ENCODE data around the gene NR4A3.
"Not testable (repeated sequence)": the region's sequence is repeated elsewhere in the genome, so short reads cannot be mapped to it uniquely, and the experiment has no call there.

The NR4A3 gene

DNA sequence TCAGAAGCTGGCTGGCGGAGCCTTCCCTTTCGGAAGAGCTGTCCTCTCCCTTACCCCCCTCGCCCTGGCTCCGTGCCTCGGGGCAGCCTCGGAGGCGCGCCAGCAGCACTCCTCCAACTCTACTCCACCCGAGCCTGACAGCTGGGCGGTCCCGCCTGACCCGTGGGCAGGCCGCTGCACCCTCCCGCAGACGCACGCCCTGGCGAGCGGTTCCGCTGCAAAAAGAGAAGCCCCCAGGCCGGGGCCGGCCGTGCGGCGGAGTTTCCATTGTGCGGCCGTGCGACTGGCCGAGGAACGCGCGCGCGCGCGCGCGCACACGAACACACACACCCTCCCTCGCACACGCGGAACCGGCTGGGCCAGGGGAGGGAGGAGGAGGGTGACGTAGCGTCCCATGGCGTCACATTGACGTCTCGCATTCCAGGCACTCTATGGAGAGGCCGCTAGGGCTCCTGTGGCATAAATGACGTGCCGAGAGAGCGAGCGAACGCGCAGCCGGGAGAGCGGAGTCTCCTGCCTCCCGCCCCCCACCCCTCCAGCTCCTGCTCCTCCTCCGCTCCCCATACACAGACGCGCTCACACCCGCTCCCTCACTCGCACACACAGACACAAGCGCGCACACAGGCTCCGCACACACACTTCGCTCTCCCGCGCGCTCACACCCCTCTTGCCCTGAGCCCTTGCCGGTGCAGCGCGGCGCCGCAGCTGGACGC is at the start of gene NR4A3:
Gene NR4A3 (plus strand): TSS at position 490 of the 713 bp plus-strand sequence. CDS start 6,158 bp downstream, outside the sequence.
- peak; percentile 79 to 82 for DNase-seq (ENCODE audit: low read depth in 2 of 2)

DNA sequence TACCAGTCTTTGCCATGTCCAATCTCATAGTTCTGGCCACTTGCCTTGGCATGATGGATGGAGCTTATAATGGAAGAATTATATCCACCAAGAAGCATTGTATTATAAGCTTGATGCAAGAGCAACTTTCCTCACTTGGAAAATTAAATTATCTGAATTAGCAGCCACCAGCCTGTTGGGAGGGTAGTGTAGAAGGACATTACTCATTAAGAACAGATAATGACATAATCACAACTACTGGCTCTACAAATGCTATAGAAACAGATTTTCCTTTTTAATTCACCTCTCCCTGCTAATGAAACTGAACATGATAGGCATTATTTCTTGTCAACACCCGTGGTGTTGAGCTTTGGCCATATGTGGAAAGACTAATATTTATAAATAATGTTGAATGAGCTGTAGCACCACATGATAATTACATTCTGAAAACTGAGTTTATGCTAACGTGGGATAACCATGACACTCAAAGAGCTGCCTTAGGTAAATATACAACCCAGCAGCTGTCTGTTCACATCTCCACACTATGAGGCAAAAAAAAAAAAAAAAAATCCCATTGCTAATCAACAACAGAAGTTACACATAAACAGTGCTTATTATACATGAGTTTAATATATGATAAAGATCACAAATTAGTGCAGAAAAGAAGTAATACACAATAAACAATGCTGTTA is 48.1 kb upstream of the NR4A3 start:
- DNase-seq (ENCODE audit: low read depth in 2 of 2) = no peak

DNA sequence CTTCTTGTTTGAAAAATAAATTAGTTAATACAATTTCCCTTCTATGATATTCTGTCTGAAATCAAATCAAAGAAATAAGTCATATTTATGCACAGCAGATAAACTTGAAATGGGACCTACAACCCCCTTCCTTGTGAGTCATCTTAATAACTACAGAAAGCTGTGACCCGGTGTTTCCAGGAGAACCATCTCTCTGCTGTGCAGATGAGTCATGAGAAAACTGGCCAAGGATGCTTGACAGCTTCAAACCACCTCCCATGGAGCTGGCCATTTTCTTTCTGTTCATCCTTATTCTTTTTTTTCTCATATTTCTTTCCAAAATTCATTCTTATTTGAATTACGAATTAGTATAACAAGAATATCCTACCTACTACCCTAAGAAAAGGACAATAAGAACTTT is 43.4 kb upstream of the NR4A3 start:
- peak; percentile 14 to 25 for DNase-seq (ENCODE audit: low read depth in 2 of 2)

DNA sequence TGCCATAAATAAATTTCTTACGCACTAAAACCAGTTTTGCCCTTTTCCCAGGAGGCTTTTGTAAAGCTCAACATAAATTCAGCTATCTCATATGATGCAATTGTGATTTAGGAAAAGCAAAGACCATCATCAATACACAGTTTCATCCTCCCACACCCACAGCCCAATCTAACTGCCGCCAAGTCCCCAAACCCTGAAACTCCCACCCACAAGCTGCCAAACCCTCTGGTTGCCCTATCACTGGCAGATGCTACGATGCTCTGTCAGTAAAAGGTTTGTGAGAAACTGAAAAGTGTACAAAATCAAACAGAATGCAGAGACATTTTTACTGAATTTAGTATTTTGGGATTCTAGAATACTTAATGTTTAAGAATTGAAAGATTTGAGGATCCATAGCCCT is 42.8 kb upstream of the NR4A3 start:
- DNase-seq (ENCODE audit: low read depth in 2 of 2) = peak; percentile 7 to 19

DNA sequence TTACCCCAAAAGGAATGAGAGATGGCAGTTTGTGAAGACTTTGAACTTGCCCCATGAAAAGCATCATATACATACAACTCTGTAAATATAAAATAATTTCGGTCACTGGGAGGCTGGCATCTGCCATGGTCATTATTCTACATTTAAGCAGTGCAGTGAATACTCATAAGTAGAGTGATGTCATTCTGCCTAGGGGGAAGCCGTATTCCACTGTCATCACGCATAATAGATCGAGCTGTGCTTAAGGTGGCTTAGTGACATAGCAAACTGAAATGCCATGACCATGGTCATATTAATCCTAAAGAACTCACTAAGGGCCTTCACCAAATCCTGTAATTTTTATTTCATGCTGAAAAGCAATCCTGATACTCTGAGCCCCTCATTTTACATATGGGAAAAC is 42.4 kb upstream of the NR4A3 start:
- no peak for DNase-seq (ENCODE audit: low read depth in 2 of 2)

DNA sequence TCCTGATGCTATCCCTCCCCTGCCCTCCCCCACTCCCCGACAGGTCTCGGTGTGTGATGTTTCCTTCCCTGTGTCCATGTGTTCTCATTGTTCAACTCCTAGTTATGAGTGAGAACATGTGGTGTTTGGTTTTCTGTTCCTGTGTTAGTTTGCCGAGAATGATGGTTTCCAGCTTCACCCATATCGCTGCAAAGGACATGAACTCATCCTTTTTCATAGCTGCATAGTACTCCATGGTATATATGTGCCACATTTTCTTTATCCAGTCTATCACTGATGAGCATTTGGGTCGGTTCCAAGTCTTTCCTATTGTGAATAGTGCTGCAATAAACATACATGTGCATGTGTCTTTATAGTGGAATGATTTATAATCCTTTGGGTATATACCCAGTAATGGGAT is 39.3 kb upstream of the NR4A3 start:
- not testable (repeated sequence) for DNase-seq (ENCODE audit: low read depth in 2 of 2)

DNA sequence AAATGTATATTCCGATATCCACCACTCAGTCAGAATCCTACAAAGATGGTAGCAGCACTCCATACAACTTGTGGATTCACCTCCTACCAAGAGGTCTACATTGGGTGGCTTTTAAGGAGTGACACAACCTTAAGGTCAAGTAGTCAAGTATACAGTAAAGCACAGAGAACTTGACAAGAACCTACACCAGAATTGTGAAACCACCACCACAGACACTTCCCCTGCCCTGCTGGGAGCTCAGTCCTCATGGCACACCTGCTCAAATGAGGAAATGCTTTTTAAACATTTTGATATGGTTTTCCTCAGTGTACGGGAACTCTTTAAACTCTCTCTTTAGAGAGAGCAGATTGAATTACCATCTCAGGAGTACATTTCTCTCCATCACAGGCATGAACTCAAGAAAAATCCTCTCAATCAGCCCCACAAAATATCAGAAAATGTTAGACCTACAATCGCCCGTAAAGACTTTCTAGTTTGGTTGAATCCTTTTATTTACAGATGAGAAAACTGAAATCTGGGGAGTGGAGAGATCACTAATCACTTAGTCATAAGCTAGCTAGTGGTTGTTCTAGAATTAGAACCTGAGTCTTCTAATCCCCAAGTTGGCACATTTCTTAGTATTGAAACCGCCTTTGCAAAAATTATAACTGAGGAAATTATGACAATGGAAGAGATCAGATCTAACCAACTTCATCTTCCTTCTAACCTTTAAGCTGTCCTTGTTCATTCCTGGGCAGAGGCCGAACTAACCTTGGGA is 38.5 kb upstream of the NR4A3 start:
- no peak for DNase-seq (ENCODE audit: low read depth in 2 of 2)

DNA sequence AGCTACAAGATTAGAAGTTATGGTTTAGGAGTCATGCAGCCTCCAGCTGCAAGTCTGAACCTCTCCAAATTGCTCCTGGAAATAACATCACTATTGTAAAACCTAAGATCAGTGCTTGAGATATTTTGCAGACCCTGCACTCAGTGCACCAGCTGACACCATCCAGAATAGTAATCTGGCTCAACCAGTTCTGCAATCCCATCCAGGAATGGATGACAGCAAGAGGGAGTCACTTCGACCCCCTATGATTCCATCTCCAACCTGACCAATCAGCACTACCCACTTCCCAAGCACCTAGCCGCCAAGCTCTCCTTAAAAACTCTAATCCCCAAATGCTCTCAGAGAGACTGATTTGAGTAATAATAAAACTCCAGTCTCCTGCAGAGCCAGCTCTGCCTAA is 37.9 kb upstream of the NR4A3 start:
- no peak for DNase-seq (ENCODE audit: low read depth in 2 of 2)

DNA sequence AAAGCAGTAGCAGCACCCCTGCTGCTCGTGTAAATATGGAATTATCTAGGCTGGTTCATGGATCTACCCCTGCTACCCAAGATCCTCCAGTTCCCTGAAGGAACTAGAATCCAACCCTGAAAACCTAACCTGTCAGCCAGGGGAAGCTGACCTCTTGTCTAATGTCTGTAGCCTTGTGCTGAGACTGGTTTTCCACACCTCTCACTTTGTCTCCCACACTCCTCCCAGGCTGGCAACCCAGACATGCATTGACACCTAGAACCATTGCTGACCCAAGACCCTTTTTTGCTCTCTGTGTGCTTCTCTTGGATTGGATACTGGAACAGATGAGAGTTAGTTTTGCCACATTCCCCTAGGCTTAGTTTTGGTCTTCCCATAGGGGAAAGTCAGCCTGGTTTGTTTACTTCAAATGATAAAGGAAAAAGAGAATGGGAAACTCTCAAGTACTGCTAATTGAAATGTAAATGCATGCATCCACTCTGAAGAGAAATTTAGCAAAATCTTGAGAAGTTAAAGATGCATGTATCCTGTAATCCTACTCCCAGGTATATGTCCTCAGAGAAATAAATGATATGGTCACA is 36.6 kb upstream of the NR4A3 start:
- DNase-seq (ENCODE audit: low read depth in 2 of 2) = no peak

DNA sequence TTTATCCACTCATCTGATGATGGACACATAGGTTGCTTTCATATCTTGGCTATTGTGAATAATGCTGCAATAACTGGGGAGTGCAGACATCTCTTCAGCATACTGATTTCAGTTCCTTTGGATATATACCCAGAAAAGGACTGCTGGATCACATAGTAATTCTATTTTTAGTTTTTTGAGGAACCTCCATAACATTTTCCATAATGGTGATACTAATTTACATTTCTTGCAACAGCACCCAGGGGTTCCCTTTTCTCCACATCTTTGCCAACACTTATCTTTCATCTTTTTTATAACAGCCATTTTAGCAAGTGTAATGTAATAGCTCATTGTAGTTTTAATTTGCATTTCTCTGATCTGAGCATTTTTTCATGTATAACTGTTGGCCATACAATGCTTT is 34.1 kb upstream of the NR4A3 start:
- no peak for DNase-seq (ENCODE audit: low read depth in 2 of 2)

DNA sequence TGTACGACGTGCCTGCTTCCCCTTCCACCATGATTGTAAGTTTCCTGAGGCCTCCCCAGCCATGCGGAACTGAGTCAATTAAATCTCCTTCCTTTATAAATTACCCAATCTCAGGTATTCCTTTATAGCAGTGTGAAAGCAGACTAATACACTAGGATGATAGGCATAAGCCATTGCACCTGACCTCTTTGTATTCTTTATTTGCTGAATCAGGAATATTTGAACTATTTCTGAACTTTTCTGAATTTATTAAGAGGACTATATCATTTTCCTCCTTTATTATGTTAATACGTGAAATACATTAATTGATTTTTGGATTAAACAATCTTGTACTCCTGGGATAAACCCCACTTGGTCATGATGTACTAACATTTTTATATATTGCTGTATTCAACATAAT is 28.2 kb upstream of the NR4A3 start:
- no peak for DNase-seq (ENCODE audit: low read depth in 2 of 2)

DNA sequence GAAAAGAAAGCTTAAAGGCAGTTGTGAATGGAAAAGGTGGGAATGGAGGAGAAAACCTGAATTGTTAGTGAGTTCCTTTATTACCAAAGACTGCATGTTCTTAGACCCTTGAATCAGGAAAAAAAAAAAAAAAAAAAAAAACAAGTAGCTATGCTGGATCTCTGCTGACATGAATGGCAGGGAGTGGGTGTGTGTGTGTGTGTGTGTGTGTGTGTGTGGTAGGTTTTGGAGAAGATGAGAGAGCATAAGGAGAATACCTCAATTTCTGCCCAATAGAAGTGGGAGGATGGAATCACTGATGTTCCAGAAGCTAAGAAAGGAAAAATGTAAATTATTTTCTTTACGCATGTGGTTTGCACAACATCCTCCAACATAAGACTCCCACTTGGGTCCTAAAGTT is 25.5 kb upstream of the NR4A3 start:
- no peak for DNase-seq (ENCODE audit: low read depth in 2 of 2)

DNA sequence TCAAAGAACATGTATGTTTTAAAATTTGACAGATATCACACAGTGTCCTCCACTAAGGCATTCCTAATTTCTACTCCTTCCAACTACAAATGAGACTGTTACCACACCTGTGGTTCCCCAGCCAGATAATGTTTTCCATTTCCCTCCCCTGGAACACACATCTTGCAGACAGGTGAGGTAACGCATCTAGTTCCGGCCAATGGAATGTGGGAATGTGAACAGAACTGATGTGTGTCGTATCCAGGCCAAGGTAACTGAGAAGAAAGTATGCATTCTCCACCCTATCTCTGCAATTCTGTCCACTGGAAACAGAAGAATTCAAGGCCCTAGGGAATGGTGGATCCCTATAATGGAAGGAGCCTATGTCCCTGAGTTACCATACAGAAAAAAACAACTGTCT is 19.9 kb upstream of the NR4A3 start:
- no peak for DNase-seq (ENCODE audit: low read depth in 2 of 2)

DNA sequence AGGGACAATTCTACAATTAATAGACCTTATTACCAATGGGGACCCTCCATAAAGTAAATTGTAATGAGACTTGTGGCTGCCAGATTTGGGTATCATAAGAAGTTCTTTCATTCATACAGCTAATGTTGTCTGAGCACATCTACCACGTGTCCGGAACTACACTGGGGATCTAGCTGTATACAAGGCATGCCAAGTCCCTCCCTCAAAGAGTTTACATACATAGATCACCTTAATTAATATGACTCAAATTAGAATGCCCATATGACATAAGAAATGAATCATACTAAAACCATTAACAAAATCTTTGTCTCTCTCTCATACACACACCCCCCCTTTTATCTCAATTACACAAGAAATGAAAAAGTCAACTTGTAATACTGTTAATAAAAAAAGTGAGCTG is 18.0 kb upstream of the NR4A3 start:
- no peak for DNase-seq (ENCODE audit: low read depth in 2 of 2)

DNA sequence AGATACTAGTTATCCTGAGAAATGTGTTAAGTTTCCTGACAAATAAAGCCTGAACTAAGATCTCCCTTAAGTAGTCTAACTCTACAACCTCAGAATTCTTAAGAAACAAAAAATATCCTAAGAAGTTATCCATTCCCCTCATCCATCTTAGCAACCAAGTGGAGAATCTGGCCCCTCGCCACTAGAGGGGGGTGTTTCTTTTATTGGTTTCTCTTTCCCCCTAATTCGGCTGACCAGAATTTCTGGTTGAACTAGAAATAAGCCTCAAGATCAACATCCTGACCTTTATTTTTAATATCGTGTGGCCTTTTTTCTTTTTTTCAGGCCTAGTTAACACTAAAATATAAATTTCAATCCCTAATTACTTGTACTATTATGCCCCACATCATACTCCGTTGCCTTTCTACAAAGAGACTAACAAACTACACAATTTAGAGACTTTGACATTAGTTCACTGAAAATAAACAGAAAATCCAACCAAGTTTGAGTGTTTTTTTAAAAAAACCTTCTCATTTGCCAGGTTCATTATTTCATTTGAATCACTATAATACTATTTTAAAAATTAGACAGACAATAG is 14.3 kb upstream of the NR4A3 start:
- peak in 1 of 2 donors; percentile 28 for DNase-seq (ENCODE audit: low read depth in 2 of 2)

DNA sequence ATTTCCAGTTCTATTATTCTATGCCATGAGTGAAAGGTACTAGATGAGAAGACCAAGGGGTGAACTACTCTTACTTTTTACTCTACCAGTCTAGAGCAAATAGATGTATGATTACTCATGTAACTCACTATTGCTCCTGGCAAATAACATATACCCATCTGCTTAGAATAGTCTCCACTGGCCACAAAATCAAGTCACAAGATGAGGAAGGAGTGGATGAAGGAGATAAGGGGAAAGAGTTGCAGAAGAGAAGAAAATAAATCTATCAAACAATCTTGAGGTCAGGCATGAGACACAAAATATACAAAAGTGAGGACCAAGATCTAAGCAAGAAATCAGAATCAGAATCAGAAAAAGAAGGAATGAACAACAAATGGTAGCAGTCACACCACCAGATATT is 13.7 kb upstream of the NR4A3 start:
- DNase-seq (ENCODE audit: low read depth in 2 of 2) = no peak

DNA sequence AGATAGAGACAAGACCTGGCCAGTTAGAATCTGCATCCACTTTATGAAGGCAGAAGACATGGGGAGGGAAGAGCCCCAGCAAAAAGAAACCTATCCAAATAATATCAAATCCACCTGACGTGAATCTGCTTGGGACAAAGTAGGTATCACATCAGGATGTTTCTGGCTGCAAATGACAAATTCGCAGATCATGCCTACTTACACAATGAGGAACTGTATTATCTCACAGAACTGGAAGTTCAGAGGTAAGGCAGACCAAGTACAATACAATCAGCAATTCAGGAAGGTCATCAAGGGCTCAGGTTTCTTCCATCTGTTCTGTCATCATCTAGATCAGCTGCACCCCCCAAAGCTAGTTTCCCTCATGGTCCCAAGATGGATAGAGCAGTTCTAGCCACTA is 13.2 kb upstream of the NR4A3 start:
- no peak for DNase-seq (ENCODE audit: low read depth in 2 of 2)

DNA sequence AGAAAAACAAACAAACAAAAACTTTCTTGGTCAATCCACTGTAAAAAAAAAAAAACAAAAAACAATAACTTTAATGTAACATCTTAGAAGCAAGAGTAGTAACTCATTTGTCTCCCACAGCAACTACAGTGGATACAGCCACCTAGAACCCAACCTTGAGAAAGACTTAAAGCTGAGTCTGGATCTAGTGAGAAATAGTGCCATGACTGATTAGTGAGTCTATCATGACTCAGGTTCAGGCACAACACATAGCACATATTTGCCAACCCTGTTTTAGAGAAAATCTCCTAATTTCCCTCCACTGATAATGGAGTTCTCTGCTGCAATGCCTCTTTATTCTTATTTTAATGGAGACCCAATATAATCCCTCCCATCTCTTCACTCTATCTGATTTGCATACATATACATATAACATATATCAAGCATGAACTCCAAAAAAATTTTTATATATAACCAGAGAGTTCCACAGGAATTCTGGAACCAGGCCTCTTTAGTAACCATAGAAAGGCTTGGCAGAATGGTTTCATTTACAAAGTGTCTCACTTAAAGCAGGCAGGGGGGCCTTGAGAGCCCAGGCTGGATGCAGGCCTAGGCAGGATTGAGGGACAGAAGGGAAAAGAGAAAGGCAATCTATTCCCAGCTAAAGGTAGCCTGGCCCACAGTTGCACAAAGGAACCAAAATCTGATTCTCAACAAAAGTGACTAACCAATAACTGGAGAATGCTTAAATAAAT is 11.9 kb upstream of the NR4A3 start:
- DNase-seq (ENCODE audit: low read depth in 2 of 2) = no peak

DNA sequence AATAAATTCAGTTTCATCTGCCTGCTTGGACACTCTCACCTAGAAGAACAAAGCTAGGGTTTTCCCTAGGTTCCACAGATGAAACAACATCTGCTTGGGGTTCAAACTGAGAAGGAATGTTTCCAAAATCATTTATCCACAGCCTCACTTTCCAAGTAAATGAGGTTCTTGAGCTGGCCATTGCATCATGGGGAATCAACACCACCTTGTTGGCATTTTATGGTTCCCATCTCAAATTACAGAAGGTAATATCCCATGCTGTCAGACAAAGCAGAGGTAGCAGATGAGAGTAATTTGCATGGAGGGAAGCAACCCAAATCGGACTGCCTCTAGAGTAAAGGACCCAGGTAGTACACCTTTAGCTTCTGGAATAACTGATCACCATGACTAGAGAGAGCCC is 10.5 kb upstream of the NR4A3 start:
- DNase-seq (ENCODE audit: low read depth in 2 of 2) = no peak

DNA sequence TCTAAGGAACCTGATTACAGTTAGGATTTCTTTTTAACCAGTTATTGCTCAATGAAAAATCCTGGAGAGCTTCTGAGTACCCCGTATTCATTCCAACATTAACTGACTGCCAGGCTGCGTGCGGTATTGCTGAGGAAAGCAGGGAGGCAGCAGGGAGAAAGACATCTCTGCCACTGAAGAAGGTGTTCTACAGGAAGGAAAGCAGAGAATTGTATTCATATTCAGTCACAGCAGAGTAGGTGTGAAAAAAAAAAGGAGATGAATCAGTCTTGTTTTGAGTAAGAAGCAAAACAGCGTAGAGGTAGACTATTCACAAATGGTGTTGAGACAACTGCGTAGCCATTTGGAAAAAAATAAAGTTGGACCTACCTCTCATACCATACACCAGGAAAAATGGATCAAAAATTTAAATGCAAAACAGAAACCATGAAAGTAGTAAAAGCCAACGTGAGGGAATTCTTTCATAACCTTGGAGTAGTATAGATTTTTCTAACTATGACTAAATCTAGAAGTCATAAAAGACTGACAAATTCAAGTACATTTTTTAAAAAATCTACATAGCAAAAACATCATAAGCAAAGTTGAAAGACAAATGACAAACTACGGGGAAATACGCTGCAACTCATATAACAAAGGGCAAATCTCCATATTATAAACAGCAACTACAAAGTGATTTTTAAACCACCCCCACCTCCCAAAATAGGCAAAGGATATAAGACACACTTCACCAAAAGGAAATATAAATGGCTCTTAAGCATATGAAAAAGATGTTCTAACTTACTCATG is 9.9 kb upstream of the NR4A3 start:
- DNase-seq (ENCODE audit: low read depth in 2 of 2) = no peak

DNA sequence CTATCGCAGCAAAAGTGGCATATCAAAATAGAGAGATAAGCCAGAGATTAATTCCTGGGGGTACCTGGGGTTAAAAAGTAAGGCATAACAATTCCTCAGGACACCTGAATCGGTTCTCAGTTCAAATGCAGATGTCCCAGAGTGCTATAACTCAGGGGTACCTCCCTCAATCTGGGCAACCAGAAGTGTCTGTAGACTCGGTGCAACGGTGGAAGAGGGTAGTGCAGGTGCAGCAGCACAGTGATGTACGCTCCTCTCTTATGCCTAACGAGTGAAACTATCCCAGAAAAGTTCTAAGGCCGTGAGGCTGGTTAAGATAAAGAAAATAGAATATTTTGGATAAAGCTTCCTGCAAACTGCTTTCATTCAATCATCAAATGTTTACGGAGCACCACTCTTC is 7.9 kb upstream of the NR4A3 start:
- DNase-seq (ENCODE audit: low read depth in 2 of 2) = no peak

All from stimulated activated CD8-positive, alpha-beta memory T cell treated with anti-CD3 and anti-CD28 coated beads, Interleukin-15, amount 100 ng/mL, for 48 hours (primary cell).